SK-N-MC (cell line): ENCODE data around the gene NCOA6.

ENCODE experiments used
- EZH2 ChIP-seq: fragments of 200-600 bp; sonication (generic); IDR thresholded peaks from one replicate; pipeline ENCODE4 v1.6.1; 2017; ENCODE audit warnings: antibody characterized with exemption
- FOXP2 ChIP-seq: optimal IDR thresholded peaks from 2 replicates; pipeline ENCODE3; 2011; ENCODE audit warnings: mild to moderate bottlenecking, moderate library complexity; ENCODE audit not compliant: insufficient read depth; ENCODE audit errors: extremely low read length, control extremely low read depth
- POLR2AphosphoS5 ChIP-seq: IDR thresholded peaks from 2 replicates; pipeline ENCODE4 v1.6.1; 2012; ENCODE audit warnings: mild to moderate bottlenecking, low read depth, low read length, borderline replicate concordance

DNA sequence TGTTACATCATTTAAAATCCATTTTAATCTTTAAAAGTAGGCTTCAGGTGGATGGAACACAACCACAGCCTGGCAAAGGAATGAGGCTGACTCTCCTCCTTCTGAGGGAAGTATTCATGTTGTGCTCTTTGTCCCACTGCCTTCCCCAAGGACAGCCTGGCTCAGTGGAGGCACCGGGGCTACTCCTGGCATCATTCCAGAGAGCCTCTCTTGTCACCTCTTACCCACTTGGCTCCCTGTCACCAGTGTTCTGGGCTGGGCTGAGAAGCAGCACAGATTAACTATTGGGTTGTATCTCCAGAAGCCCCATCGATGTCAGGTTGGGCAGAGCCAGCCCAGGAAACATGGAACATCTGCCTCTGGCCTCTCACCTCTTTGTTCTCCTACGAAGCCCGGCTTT, 132.0 kb downstream of the NCOA6 start:
- TF ChIP-seq POLR2AphosphoS5: no peak
- no peak for TF ChIP-seq EZH2
- TF ChIP-seq FOXP2: no peak
